ENCODE data around the gene CD209.

The CD209 gene

DNA sequence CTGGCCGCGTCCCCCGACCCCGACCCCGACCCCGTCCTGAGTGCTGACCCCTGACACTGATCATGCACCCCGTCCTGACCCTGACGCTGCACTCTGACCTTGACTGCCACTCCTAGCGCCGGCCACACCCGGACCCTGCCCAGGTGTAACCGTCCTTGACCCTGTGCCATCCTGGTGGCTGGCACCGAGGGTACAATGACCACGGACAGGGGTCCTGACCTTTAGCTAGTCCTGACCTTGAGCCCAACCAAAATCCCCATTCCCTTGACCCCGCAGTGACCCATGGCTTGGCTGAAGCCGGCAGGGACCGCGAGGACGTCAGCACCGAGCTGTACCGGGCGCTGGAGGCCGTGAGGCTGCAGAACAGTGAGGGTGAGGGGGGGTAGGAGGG lies 41.6 kb upstream of the CD209 start:
- TF ChIP-seq, protein P1, sequence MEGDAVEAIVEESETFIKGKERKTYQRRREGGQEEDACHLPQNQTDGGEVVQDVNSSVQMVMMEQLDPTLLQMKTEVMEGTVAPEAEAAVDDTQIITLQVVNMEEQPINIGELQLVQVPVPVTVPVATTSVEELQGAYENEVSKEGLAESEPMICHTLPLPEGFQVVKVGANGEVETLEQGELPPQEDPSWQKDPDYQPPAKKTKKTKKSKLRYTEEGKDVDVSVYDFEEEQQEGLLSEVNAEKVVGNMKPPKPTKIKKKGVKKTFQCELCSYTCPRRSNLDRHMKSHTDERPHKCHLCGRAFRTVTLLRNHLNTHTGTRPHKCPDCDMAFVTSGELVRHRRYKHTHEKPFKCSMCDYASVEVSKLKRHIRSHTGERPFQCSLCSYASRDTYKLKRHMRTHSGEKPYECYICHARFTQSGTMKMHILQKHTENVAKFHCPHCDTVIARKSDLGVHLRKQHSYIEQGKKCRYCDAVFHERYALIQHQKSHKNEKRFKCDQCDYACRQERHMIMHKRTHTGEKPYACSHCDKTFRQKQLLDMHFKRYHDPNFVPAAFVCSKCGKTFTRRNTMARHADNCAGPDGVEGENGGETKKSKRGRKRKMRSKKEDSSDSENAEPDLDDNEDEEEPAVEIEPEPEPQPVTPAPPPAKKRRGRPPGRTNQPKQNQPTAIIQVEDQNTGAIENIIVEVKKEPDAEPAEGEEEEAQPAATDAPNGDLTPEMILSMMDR (IDR thresholded peaks at IDR 0.05; ENCODE audit: insufficient read depth, low read depth, low read length, missing control alignments), result no peak
- no peak for DNase-seq (ENCODE audit: low read depth)
- no peak overlapping the region for H3K4me3 ChIP-seq (ENCODE audit: low read depth, low read length)

DNA sequence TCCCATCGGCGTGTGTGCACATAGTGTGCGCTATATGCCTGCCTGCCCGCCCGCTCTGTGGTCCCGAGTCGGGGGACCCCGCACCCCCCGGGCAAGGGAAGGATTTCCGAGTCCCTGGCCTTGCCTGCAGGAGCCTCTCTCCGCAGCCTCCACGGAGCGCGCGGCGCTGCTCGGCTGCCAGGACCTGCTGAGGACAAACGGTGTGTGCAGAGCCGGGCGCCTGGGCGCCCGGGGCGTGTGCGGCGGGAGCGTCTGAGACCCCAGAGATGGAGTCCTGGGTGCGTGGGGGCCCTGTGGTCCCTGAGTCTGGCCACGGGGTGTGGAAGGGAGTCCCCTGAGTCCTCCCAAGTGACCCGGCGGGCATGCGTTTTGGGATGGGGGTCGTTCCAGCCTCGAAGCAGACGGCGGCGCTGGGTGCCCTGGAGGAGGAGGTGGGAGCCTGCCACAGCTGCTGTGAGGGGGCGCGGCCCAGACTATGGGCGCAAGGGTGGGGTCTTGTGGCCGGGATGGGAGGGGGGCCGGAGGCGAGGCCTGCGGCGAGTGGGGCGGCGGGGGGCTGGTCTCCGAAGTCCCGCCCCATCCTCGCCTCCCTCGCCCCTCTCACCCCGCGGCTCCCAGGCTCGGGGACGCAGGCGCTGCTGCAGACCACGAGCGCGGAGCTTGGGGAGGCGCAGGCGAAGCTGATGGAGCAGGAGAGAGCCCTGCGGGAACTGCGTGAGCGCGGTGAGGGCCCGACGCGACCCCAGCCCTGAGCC lies 41.0 kb upstream of the CD209 start:
- TF ChIP-seq, protein P1 (IDR thresholded peaks at IDR 0.05; ENCODE audit: insufficient read depth, low read depth, low read length, missing control alignments), result no peak
- no peak for DNase-seq (ENCODE audit: low read depth)
- no peak overlapping the region for H3K4me3 ChIP-seq (ENCODE audit: low read depth, low read length)

DNA sequence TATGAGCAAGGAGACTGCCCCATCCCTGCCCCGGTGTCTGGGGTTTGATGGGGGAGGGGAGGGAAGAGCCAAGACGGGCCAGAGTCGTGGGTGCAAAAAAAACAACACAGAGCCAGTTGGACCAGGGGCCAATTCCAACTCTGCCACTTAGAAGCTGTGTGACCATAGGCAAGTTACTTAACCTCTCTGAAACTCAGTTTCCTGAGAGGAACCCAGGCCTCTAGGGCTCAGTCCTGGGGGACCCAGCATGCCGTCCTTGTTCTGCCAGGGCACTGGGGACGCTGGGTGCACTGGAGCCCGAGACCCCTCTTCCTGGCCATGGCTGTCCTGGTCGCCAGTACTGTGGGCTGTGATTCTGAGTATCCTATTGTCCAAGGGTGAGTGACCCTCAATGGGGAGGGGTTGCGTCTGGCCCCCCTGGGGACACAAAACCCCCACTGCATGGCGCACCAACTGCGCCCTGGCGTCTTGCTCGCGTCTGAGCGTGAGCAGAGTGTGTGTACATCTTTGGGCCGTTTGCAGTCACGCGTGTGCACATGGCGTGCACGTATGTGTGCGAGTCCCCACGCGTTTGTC lies 40.4 kb upstream of the CD209 start:
- DNase-seq (ENCODE audit: low read depth), result no peak
- H3K4me3 ChIP-seq (ENCODE audit: low read depth, low read length), result no peak overlapping the region
- TF ChIP-seq, protein P1 (IDR thresholded peaks at IDR 0.05; ENCODE audit: insufficient read depth, low read depth, low read length, missing control alignments), result no peak

DNA sequence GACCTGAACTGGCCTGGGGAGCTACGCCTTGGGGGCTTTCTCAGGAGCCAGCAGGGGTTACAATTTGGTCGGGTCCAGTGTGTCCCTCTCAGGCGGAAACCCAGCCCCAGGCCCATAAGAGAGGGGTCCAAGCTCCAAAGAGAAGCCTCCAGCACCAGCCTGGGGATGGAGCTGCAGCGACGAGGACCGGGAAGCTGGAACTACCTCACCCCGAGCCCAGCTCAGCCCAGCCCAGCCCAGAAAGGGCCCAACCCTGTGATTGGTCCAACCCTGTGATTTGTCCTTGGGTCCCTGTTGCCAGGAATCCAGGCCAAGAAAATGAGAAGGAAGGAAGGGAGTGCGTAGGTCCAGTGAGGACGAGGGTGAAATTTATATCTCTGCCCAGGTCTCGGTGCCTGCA lies 39.8 kb upstream of the CD209 start:
- no peak overlapping the region for H3K4me3 ChIP-seq (ENCODE audit: low read depth, low read length)
- no peak for DNase-seq (ENCODE audit: low read depth)
- TF ChIP-seq, protein P1 (IDR thresholded peaks at IDR 0.05; ENCODE audit: insufficient read depth, low read depth, low read length, missing control alignments), result no peak

DNA sequence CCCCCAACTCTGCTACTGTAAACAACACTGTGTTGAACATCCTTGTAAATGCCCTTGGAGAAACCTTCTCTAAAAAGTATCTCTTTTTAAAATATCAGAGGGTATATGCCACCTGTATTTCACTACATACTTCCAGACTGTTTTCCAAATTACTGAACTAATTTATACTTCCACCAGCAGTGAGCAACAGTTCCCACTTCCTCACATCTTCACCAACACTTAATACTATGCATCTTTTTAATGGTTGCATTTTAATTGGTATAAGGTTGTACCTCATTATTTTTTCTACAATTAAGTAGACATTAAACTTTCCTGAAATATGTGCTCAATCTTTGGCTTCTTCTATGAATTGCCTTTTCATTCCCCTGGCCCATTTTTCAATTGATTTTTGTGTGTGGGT lies 37.5 kb upstream of the CD209 start:
- H3K4me3 ChIP-seq (ENCODE audit: low read depth, low read length), result no peak overlapping the region
- TF ChIP-seq, protein P1 (IDR thresholded peaks at IDR 0.05; ENCODE audit: insufficient read depth, low read depth, low read length, missing control alignments), result no peak
- DNase-seq (ENCODE audit: low read depth), result no peak

DNA sequence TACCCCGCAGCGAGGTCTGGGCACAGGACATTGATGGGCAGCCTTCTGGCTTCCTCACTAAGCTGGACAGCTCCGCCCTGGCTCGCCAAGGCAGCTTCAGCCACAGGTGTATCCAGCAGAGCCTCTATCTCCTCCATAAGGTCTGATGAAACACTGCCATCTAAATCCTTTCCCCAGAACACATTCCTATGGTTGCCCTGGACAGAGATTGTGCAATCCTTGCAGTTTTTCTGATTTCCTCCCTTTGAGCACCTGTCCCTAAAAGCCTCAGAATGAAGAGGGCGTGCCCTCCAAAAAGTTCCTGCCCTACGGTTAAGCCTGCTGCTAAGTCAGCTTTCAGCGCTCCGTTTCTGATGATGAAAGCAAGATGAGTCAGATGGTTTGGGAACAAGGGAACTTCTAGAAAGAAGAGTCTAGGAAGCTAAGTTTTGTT lies 36.7 kb upstream of the CD209 start:
- TF ChIP-seq, protein P1 (IDR thresholded peaks at IDR 0.05; ENCODE audit: insufficient read depth, low read depth, low read length, missing control alignments), result no peak
- DNase-seq (ENCODE audit: low read depth), result no peak

More for the DNA sequence above, 36.7 kb upstream of the CD209 start:
- H3K4me3 ChIP-seq (ENCODE audit: low read depth, low read length), result no peak overlapping the region

All from GM12865 (cell line).